Adipose tissue (tissue), 3 donors: ENCODE data around the gene POTEG. TPM values are rescaled to one million over a fixed set of nuclear protein-coding genes. Genes with fewer than 3 reads are reported as not detected.
"Not testable (repeated sequence)": the region's sequence is repeated elsewhere in the genome, so short reads cannot be mapped to it uniquely, and the experiment has no call there.

Experiments used
- H3K27ac ChIP-seq: one replicate; pipeline ENCODE4 v1.5.1; 2013; ENCODE audit warnings: low read depth, low read length
- WGBS, 3 donors: extraction: QIAGEN DNeasy Blood & Tissue Kit; methylation state at CpG; one replicate each; pipeline ENCODE4 v1.1.7; 2013; 5-methylcytosine and 5-hydroxymethylcytosine counted together
- polyA plus RNA-seq, 3 donors: library from polyadenylated mRNA; stranded (reverse); fragments of 200-250 nt; gene quantifications; one replicate each; pipeline ENCODE4 v1.2.3, GENCODE V29; 2013
- donor health status: healthy with polysubstance abuse.
- donor health status: Bipolar disorder and iron deficiency.
- donor health status: healthy.

The POTEG gene
- polyA plus RNA-seq, 3 donors = not detected

DNA sequence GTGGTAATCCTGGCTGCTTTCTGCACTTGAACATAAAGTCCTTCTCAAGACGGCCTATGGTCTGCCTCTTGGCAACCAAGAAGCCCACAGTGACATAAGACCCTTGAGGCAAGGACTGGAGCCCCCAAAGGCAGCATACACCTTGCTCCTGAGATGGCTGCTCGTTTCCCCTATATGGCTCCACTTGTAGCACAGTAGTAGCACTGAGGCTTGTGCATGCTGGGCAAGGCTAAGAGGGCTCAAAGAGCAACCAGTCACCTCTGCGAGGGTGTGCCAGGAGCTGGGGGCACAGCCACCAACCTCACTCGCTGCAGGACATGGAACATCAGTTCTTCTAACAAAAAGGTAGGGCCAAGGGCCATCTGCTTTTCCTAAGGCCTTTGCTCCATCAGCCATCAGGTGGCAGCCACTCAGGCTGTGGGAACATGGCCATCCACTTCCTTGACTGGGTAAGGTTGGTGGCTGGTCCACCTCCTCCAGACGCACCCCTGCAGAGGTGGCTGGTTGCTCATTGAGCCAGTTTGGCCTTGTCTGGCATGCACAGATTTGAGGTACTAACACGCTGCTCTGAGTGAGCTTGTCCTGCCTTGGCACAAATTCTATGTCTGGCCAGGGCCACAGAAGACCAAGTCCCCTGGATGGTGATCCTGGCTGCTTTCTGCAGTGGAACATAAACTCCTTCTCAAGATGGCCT, 49.9 kb downstream of the POTEG start:
- 44 to 67% (median 57%) methylated on average over 1 to 3 of the region's 6 CpGs for WGBS, 3 donors
- H3K27ac ChIP-seq = not testable (repeated sequence)

DNA sequence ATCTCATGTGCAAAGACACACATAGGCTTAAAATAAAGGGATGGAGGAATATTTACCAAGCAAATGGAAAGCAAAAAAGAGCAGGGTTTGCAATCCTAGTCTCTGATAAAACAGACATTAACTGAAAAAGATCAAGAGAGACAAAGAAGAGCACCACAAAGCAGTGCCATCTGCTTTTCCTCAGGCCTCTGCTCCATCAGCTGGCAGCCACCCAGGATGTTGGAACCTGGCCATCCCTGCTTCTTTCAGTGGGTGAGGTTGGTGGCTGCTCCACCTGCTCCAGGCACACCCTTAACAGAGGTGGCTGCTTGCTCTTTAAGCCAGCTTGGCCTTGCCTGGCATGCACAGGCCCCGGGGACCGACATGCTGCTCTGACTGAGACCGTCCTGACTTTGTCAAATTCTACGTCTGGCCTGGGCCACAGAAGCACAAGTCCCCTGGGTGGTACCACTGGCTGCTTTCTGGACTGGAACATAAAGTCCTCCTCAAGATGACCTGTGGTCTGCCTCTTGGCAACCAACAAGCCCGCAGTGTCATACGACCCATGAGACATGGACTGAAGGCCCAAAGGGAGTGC, 51.0 kb downstream of the POTEG start:
- WGBS, 3 donors = no CpG with 5 or more reads among the region's 6 CpGs

DNA sequence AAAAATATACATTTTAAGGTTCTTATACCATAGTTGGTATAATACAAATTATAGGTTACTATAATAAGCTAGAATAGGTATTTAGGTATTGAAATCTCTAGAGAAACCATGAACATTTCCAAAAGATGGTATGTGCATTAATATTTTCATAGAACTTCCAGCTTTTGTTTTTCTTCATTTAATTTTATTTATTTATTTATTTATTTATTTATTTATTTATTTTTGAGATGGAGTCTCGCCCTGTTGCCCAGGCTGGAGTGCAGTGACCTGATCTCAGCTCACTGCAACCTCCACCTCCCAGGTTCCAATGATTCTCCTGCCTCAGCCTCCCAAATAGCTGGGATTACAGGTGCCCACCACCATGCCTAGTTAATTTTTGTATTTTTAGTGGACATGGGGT, 54.0 kb downstream of the POTEG start:
- 34 to 47% (median 37%) methylated on average over 1 of the region's 1 CpG for WGBS, 3 donors
- not testable (repeated sequence) for H3K27ac ChIP-seq

More for the DNA sequence above, 51.0 kb downstream of the POTEG start:
- H3K27ac ChIP-seq = not testable (repeated sequence)

DNA sequence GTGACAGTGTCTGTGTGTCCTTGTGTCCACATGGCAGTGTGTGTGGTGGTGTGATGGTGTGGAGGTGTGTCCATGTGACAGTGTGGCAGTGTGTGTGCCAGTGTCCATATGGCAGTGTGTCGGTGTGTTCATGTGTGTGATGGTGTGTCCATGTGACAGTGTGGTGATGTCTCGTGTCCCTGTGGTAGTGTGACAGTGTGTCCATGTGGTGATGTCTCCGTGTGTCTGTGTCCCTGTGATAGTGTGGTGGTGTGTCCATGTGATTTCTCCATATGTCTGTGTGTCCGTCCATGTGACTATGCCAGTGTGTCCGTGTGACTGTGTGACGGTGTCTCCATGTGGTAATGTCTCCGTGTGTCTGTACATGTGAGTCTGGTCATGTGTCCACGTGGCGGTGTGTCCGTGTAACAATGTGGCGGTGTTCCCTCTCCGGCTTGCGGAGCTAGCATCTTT, 59.7 kb downstream of the POTEG start:
- H3K27ac ChIP-seq = not testable (repeated sequence)
- 81 to 90% (median 87%) methylated on average over 13 of the region's 13 CpGs for WGBS, 3 donors

DNA sequence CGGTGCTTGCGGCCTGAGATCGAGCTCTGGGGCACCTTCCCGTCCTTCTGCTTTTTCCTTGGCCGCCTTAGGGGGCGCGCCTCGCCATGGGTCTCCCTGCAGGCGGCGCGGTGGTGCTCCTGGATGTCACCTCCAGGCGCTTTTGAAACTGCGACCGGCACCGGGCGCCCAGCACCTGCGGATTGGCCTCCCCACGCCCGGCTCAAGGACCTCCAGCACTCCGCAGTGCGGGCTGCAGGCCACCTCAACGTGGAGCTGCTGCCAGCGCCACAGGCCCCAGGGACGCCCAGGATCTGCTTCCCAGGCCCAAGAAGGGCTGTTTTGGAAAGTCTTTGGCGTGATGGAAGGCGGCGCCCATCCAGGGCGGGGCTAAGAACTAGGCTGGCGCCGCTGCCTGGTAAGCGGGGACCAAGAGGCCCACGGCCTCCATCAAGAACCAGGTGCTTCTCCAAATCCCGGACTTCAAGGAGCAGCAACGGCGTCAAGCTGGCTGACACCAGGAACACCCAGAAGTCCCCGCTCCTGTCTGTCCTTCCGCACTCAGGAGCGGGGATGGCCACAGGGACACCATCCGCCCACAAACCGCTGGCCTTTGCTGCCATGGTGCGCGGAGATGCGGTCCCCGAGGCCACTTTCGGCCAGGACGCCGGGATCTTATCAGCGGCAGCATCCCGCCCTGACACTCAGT, 61.2 kb downstream of the POTEG start:
- WGBS, 3 donors = 60 to 65% (median 64%) methylated on average over 49 of the region's 49 CpGs

DNA sequence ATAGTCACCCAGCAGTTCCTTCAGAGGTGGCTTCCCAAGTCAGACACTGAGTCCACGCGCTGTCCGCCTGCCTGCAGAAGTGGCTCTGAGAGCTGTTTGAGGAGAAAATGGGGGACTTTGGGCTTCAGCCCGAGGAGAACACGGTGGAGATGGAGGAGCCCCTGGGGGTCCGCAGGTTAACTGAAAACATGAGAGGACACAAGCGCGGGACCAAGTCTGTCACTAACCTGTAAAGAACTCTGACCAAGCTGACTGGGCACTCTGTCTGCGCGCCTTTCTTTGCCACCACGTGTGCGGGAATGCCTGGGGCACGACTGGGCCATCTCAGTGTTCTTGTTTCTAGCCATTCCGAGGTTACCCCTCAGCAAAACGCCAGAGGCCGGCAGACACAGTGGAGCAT, 62.4 kb downstream of the POTEG start:
- not testable (repeated sequence) for H3K27ac ChIP-seq
- 77 to 88% (median 79%) methylated on average over 10 of the region's 16 CpGs for WGBS, 3 donors

More for the DNA sequence above, 61.2 kb downstream of the POTEG start:
- not testable (repeated sequence) for H3K27ac ChIP-seq

DNA sequence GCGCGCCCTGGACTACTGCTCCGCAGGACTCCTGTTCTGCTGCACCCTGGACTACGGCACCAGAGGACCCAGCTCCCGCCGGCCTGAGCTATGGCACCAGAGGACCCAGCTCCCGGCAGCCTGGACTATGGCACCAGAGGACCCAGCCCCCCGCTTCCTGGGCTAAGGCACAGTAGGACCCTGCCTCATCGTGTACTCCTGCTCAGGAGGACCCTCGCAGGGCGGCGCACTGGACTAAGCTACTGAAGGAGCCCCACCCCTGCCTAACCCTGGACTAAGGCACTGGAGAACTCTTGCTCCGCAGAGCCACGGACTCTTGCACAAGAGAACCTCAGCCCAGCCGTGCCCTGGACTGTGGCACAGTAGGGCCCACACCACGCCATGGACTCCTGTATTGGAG, 71.3 kb downstream of the POTEG start:
- 88 to 97% (median 89%) methylated on average over 5 to 6 of the region's 16 CpGs for WGBS, 3 donors
- not testable (repeated sequence) for H3K27ac ChIP-seq

DNA sequence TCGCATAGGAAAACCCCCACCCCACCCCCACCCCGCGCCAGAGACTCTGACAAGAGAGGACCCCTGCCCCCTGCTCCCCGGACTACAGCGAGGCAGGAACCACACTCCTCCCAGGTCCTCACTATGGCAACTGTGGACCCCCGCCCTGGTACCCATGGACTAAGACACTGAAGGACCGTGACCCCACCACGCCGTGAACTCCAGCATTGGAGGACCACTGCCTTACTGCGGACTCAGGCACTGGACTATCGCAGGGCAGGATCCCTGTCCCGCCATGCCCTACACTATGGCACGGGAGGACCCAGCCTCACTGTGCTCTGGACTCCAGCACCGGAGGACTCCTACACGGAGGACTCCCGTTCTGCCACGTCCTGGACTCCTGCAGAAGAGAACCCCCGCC, 71.8 kb downstream of the POTEG start:
- 91 to 94% (median 91%) methylated on average over 7 to 12 of the region's 18 CpGs for WGBS, 3 donors
- H3K27ac ChIP-seq = not testable (repeated sequence)

DNA sequence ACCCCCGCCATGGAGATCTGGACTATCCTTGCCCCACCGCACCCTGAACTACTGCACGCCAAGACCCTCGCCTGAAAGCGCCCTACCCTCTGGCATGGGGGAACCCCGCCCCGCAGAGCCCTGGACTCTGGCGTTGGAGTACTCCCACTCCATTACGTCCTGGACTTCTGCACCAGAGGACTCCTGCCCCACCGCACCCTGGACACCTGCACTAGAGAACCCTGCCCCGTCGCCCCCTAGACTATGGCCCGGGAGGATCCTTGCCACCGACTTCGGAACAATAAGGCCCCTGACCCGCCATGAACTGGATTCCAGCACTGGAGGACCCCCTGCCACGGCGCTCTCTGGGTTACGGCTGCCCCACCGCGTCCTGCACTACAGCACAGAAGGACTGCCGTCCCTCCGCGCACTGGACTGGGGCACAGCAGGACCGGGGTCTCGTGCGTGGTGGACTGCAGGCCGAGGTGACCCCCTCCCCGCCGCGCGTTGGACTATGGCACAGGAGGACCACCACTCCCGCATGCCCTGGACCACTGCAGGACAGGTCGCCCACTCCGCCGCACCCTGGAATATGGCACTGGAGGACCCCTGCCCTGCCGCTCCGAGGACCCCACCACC, 72.4 kb downstream of the POTEG start:
- 88 to 95% (median 89%) methylated on average over 11 to 14 of the region's 38 CpGs for WGBS, 3 donors
- H3K27ac ChIP-seq = not testable (repeated sequence)

DNA sequence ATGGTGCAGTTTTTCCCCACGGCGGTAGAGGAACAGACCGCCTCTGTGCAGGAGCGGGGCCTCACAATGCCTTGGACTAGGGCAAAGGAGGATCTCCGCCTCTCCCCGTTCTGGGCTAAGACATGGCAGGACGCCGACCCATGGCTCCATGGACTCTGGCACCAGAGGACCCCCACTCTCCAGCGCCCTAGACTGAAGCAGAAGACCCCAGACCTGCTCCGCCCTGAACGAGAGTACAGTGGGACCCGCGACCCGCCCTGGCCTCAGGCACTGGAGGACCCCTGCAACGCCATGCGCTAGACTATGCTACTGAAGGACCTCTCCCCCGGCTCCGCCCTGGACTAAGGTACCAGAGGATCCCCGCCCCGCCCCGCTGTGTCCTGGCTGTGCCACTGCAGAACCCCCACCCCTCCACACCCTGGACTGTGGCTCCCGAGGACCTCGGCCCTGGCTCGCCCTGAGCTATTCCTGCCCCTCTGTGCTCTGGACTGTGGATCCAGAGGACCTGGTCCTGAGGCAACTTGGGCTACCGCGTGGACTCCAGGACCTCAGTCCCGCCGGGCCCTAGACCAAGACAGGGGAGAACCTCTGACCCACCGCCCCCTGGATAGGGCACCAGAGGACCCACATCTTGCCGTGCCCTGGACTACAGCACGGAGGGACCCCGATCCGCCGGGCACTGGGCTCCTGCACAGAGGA, 73.1 kb downstream of the POTEG start:
- 86 to 88% (median 88%) methylated on average over 6 to 8 of the region's 34 CpGs for WGBS, 3 donors
- H3K27ac ChIP-seq = not testable (repeated sequence)
